ENCODE measurements around the gene CYP2U1. TPM values are rescaled to one million over a fixed set of nuclear protein-coding genes. Genes with fewer than 3 reads are reported as not detected.

The CYP2U1 gene
- total RNA-seq, 1 donor from 2014 or later = 19.6 TPM

DNA sequence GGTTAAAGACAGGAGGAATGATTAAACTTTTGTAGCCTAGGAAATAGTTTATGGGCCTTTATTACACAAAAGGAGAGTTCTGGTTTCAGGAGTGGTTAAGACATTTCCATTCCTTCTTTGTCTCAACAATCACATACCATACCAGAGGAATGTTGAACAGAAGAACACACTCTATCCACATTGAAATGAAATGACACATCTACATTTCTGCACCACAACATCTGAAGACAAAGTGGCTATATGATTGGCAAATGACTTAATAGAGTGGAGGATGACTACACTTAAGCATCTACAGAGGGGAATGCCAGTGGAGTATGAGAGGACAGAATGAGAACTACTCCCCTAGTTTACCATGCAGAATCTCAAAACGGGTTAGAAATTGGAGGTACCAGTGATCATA, 8.0 kb downstream of the CYP2U1 start:
- H3K4me1 ChIP-seq = no peaks in the 10 kb centered on the region
- no peak for DNase-seq (ENCODE audit: extremely low spot score in 2 of 2)
- H3K27ac ChIP-seq = no peak overlapping the region
- TF ChIP-seq CTCF (IDR thresholded peaks at IDR 0.05) (no peak), POLR2A (IDR thresholded peaks at IDR 0.05) (no peak), POLR2AphosphoS5 (IDR thresholded peaks at IDR 0.05; ENCODE audit: insufficient read depth in 1 of 2, low read depth in 1 of 2) (no peak)
- no peaks in the 10 kb centered on the region for H3K27me3 ChIP-seq
- no peaks in the 10 kb centered on the region for H3K9me3 ChIP-seq
- no peaks in the 10 kb centered on the region for H3K36me3 ChIP-seq
- H3K4me3 ChIP-seq = no peak overlapping the region
- intact Hi-C loops (cut with DNase I) = loop anchor here (10.0 kb wide), 1 partner anchor 55 kb away; no protein-coding TSS in a partner anchor

GRCh38 chr4:107945809-107946208, 14.5 kb downstream of the CYP2U1 start:
- no peak for DNase-seq (ENCODE audit: extremely low spot score in 2 of 2)
- no peaks in the 10 kb centered on the region for H3K27me3 ChIP-seq
- peaks cover 3 to 9% of the 10 kb centered on the region in 2 donors for H3K36me3 ChIP-seq
- no peak overlapping the region for H3K4me3 ChIP-seq
- intact Hi-C loops (cut with DNase I) = no loop called here
- TF ChIP-seq POLR2A (IDR thresholded peaks at IDR 0.05) (no peak), POLR2AphosphoS5 (IDR thresholded peaks at IDR 0.05; ENCODE audit: insufficient read depth in 1 of 2, low read depth in 1 of 2) (no peak), CTCF (IDR thresholded peaks at IDR 0.05) (no peak)
- H3K9me3 ChIP-seq = no peaks in the 10 kb centered on the region
- no peaks in the 10 kb centered on the region for H3K4me1 ChIP-seq
- H3K27ac ChIP-seq = no peak overlapping the region

- DNase-seq (ENCODE audit: extremely low spot score in 2 of 2) = no peak
- Histone ChIP-seq H3K27me3 (no peaks in the 10 kb centered on the region), H3K9me3 (no peaks in the 10 kb centered on the region), H3K4me1 (no peaks in the 10 kb centered on the region), H3K27ac (no peak overlapping the region), H3K4me3 (no peak overlapping the region), H3K36me3 (peaks cover 3 to 9% of the 10 kb centered on the region in 2 donors)
- TF ChIP-seq POLR2AphosphoS5 (IDR thresholded peaks at IDR 0.05; ENCODE audit: insufficient read depth in 1 of 2, low read depth in 1 of 2) (no peak), POLR2A (IDR thresholded peaks at IDR 0.05) (no peak), CTCF (IDR thresholded peaks at IDR 0.05) (no peak)
- intact Hi-C loops (cut with DNase I) = no loop called here
These were observed 19.6 kb downstream of the CYP2U1 start for GRCh38 chr4:107950746-107951540.

- TF ChIP-seq POLR2AphosphoS5 (IDR thresholded peaks at IDR 0.05; ENCODE audit: insufficient read depth in 1 of 2, low read depth in 1 of 2) (no peak), POLR2A (IDR thresholded peaks at IDR 0.05) (no peak), CTCF (IDR thresholded peaks at IDR 0.05) (no peak)
- Histone ChIP-seq H3K27ac (no peak overlapping the region), H3K9me3 (no peaks in the 10 kb centered on the region), H3K4me1 (no peaks in the 10 kb centered on the region), H3K27me3 (no peaks in the 10 kb centered on the region), H3K4me3 (no peak overlapping the region), H3K36me3 (peaks cover 3 to 9% of the 10 kb centered on the region in 2 donors)
- intact Hi-C loops (cut with DNase I) = no loop called here
- DNase-seq (ENCODE audit: extremely low spot score in 2 of 2) = no peak
These were observed 20.2 kb downstream of the CYP2U1 start for GRCh38 chr4:107951551-107951950.

- H3K36me3 ChIP-seq = no peaks in the 10 kb centered on the region
- DNase-seq (ENCODE audit: extremely low spot score in 2 of 2) = no peak
- no peaks in the 10 kb centered on the region for H3K4me1 ChIP-seq
- no peak overlapping the region for H3K4me3 ChIP-seq
- intact Hi-C loops (cut with DNase I) = no loop called here
- H3K27me3 ChIP-seq = no peaks in the 10 kb centered on the region
- H3K27ac ChIP-seq = no peak overlapping the region
- TF ChIP-seq POLR2AphosphoS5 (IDR thresholded peaks at IDR 0.05; ENCODE audit: insufficient read depth in 1 of 2, low read depth in 1 of 2) = no peak
- no peak for TF ChIP-seq POLR2A (IDR thresholded peaks at IDR 0.05)
- no peak for TF ChIP-seq CTCF (IDR thresholded peaks at IDR 0.05)
- peaks cover 5% of the 10 kb centered on the region for H3K9me3 ChIP-seq
These were observed 24.7 kb downstream of the CYP2U1 start for GRCh38 chr4:107956011-107956410.
